CD14-positive monocyte (primary cell): ENCODE data around the gene P3H4. TPM values are rescaled to one million over a fixed set of nuclear protein-coding genes. Genes with fewer than 3 reads are reported as not detected.

Source experiments
- DNase-seq, 3 donors: peaks; one replicate each; pipeline ENCODE4 v3.0.0-alpha.2; 2011 to 2022
- H2AFZ ChIP-seq: 2 replicates; pipeline ENCODE4 v1.6.0; 2012; ENCODE audit warnings: mild to moderate bottlenecking, low read depth, low read length, inconsistent platforms; ENCODE audit not compliant: insufficient read depth, poor library complexity, severe bottlenecking
- H3K27ac ChIP-seq, 2 donors: 1 replicate in 1 of 2; 2 replicates in 1 of 2; pipeline ENCODE4 v1.5.1; 2012 to 2013; ENCODE audit warnings: low read length in 2 of 2, control low read depth in 1 of 2, inconsistent platforms in 1 of 2, low read depth in 1 of 2, mild to moderate bottlenecking in 1 of 2
- H3K27me3 ChIP-seq, 2 donors: one replicate each; pipeline versions ENCODE4 v1.6.0 to v1.6.1; 2011 to 2013; ENCODE audit warnings: low read length in 2 of 2; ENCODE audit not compliant: control insufficient read depth in 2 of 2, insufficient read depth in 2 of 2
- H3K36me3 ChIP-seq, 2 donors: replicated peaks in 1 of 2; 1 replicate in 1 of 2; 2 replicates in 1 of 2; pipeline versions ENCODE4 v1.5.1 to v1.6.1; 2012 to 2013; ENCODE audit warnings: low read length in 2 of 2, control low read depth in 1 of 2, inconsistent platforms in 1 of 2, mild to moderate bottlenecking in 1 of 2; ENCODE audit not compliant: insufficient read depth in 2 of 2, control insufficient read depth in 1 of 2
- H3K4me1 ChIP-seq, 2 donors: 1 replicate in 1 of 2; 2 replicates in 1 of 2; pipeline versions ENCODE4 v1.5.1 to v1.6.1; 2012 to 2013; ENCODE audit warnings: low read length in 2 of 2, control low read depth in 1 of 2, inconsistent platforms in 1 of 2, mild to moderate bottlenecking in 1 of 2, moderate library complexity in 1 of 2; ENCODE audit not compliant: insufficient read depth in 2 of 2, control insufficient read depth in 1 of 2
- H3K4me2 ChIP-seq: replicated peaks from 2 replicates; pipeline ENCODE3; 2012; ENCODE audit warnings: low read length, moderate library complexity, mild to moderate bottlenecking; ENCODE audit not compliant: poor library complexity, severe bottlenecking; ENCODE audit errors: extremely low read depth
- H3K4me3 ChIP-seq, 3 experiments: fragments of 200-600 bp in 1 of 3; sonication (generic) in 1 of 3; replicated peaks in 1 of 3; 1 replicate in 2 of 3; 2 replicates in 1 of 3; pipeline ENCODE4 v1.5.1; 2011 to 2013; ENCODE audit warnings: low read length in 3 of 3, mild to moderate bottlenecking in 3 of 3, control low read depth in 2 of 3, low read depth in 2 of 3, inconsistent platforms in 1 of 3, moderate library complexity in 1 of 3
- H3K79me2 ChIP-seq: 2 replicates; pipeline ENCODE4 v1.6.0; 2012; ENCODE audit warnings: mild to moderate bottlenecking, control low read depth, inconsistent platforms, low read length, moderate library complexity; ENCODE audit not compliant: insufficient read depth
- H3K9ac ChIP-seq: 2 replicates; pipeline ENCODE4 v1.6.0; 2017; ENCODE audit warnings: low read length, mild to moderate bottlenecking; ENCODE audit not compliant: insufficient read depth, poor library complexity, severe bottlenecking
- H3K9me3 ChIP-seq, 2 donors: replicated peaks in 1 of 2; 1 replicate in 1 of 2; 2 replicates in 1 of 2; pipeline versions ENCODE4 v1.5.1 to v1.6.1; 2012 to 2013; ENCODE audit warnings: low read length in 2 of 2, control low read depth in 1 of 2; ENCODE audit not compliant: control insufficient read depth in 1 of 2, insufficient read depth in 1 of 2
- H4K20me1 ChIP-seq: 2 replicates; pipeline ENCODE4 v1.6.0; 2012; ENCODE audit warnings: mild to moderate bottlenecking, low read length, control low read depth, moderate library complexity; ENCODE audit not compliant: insufficient read depth
- H3K27ac Mint-ChIP-seq, 7 donors: one replicate each; pipeline ENCODE4 v1.8.0; 2020; ENCODE audit warnings: mild to moderate bottlenecking in 7 of 7, mixed read lengths in 7 of 7, moderate library complexity in 6 of 7, inconsistent platforms in 2 of 7
- H3K27me3 Mint-ChIP-seq, 3 donors: one replicate each; pipeline ENCODE4 v1.8.0; 2021 to 2022; ENCODE audit warnings: low read depth in 3 of 3, mild to moderate bottlenecking in 3 of 3, mixed read lengths in 3 of 3, moderate library complexity in 3 of 3, inconsistent platforms in 1 of 3
- H3K36me3 Mint-ChIP-seq, 2 donors: one replicate each; pipeline ENCODE4 v1.8.0; 2020; ENCODE audit warnings: mixed read lengths in 2 of 2, inconsistent platforms in 1 of 2, mild to moderate bottlenecking in 1 of 2
- H3K4me1 Mint-ChIP-seq: one replicate; pipeline ENCODE4 v1.8.0; 2020; ENCODE audit warnings: mild to moderate bottlenecking, mixed read lengths
- H3K4me3 Mint-ChIP-seq, 2 donors: one replicate each; pipeline ENCODE4 v1.8.0; 2020; ENCODE audit warnings: mild to moderate bottlenecking in 2 of 2, mixed read lengths in 2 of 2, moderate library complexity in 1 of 2
- H3K9me3 Mint-ChIP-seq, 7 donors: one replicate each; pipeline ENCODE4 v1.8.0; 2020 to 2022; ENCODE audit warnings: mixed read lengths in 7 of 7, mild to moderate bottlenecking in 6 of 7, moderate library complexity in 6 of 7, inconsistent platforms in 2 of 7
- CTCF ChIP-seq: fragments of 200-600 bp; IDR thresholded peaks from one replicate; pipeline ENCODE4 v1.8.0; 2022; ENCODE audit warnings: antibody characterized with exemption, mild to moderate bottlenecking
- WGBS: methylation state at CpG from one replicate; pipeline ENCODE4 v1.1.5; 2013; ENCODE audit warnings: missing lambda C conversion rate; ENCODE audit not compliant: insufficient coverage; 5-methylcytosine and 5-hydroxymethylcytosine counted together
- intact Hi-C, 2 donors: fragments of 100-400 bp; cut with micrococcal nuclease; formaldehyde crosslinking; loops; one replicate each; pipeline versions ENCODE4 v1.15.0 to v1.15.1; 2023
- polyA plus RNA-seq, 3 donors: library from polyadenylated mRNA; depleted of rRNA in 1 of 3; unstranded in 2 of 3; stranded (reverse) in 1 of 3; fragments of 300-500 nt in 2 of 3; fragments of >200 nt in 1 of 3; fragmentation: Illumina TruSeq in 2 of 3; gene quantifications; 1 replicate in 2 of 3; 2 replicates in 1 of 3; pipeline ENCODE4 v1.2.3, GENCODE V29; 2012 to 2021

Gene P3H4
- polyA plus RNA-seq, 3 donors: 0.13 to 0.46 (median 0.16) TPM

- DNase-seq: no peak
- H3K9me3 Mint-ChIP-seq: peaks cover 0 to 2% (median 0%) of the 10 kb centered on the region in 7 donors
- no peaks in the 10 kb centered on the region for H3K9me3 ChIP-seq
- H3K27me3 ChIP-seq: no peaks in the 10 kb centered on the region
- peaks cover 0 to 8% (median 0%) of the 10 kb centered on the region in 3 donors for H3K27me3 Mint-ChIP-seq
- intact Hi-C loops: no loop called here
- H3K4me1 ChIP-seq: no peaks in the 10 kb centered on the region
- no peaks in the 10 kb centered on the region for H3K79me2 ChIP-seq
- no peak overlapping the region for H3K4me3 Mint-ChIP-seq
- 94% methylated on average over 11 of the region's 12 CpGs for WGBS
- H3K36me3 Mint-ChIP-seq: peaks cover 11 to 23% of the 10 kb centered on the region in 2 donors
- H3K9ac ChIP-seq: no peak overlapping the region
- H3K27ac Mint-ChIP-seq: no peak overlapping the region
- TF ChIP-seq CTCF: no peak
- H3K4me3 ChIP-seq: no peak overlapping the region
- no peak overlapping the region for H3K4me2 ChIP-seq
- H3K4me1 Mint-ChIP-seq: no peaks in the 10 kb centered on the region
- H4K20me1 ChIP-seq: no peaks in the 10 kb centered on the region
- H3K36me3 ChIP-seq: peaks cover 18 to 37% of the 10 kb centered on the region in 2 donors
- H2AFZ ChIP-seq: no peak overlapping the region
- no peak overlapping the region for H3K27ac ChIP-seq
Observed at GRCh38 chr17:41754066-41754465, 57.7 kb downstream of the P3H4 start.

Other genes with a start within 250 kb of the P3H4 start
- not detected for gene KRT9, start 239.9 kb downstream of the P3H4 start, polyA plus RNA-seq
- not detected for gene KRT14, start 225.1 kb downstream of the P3H4 start, polyA plus RNA-seq
- gene KRT16, start 199.2 kb downstream of the P3H4 start, polyA plus RNA-seq: not detected
- gene KRT17, start 187.4 kb downstream of the P3H4 start, polyA plus RNA-seq: under 1 TPM in 1 of 3 donors, not detected in 2; 0.49 TPM
- 1,000 to 10,000 TPM; 1,176 to 1,536 (median 1,425) TPM for gene EIF1, start 123.1 kb downstream of the P3H4 start, polyA plus RNA-seq
- gene GAST, start 99.6 kb downstream of the P3H4 start, polyA plus RNA-seq: not detected
- gene HAP1, start 77.3 kb downstream of the P3H4 start, polyA plus RNA-seq: not detected
- gene JUP, start 25.2 kb downstream of the P3H4 start, polyA plus RNA-seq: 10 to 100 TPM; 14.0 to 22.1 (median 15.4) TPM
- not detected for gene FKBP10, start 1.1 kb upstream of the P3H4 start, polyA plus RNA-seq
- gene NT5C3B, start 24.3 kb upstream of the P3H4 start, polyA plus RNA-seq: 10 to 100 TPM; 11.5 to 14.2 (median 13.5) TPM
- gene KLHL10, start 25.9 kb upstream of the P3H4 start, polyA plus RNA-seq: under 1 TPM in 1 of 3 donors, not detected in 2; 0.15 TPM
- 1 to 10 TPM; 3.0 to 4.1 (median 3.4) TPM for gene KLHL11, start 53.5 kb upstream of the P3H4 start, polyA plus RNA-seq
- gene ACLY, start 107.0 kb upstream of the P3H4 start, polyA plus RNA-seq: 10 to 100 TPM; 41.0 to 48.3 (median 45.1) TPM
- gene ODAD4, start 118.7 kb upstream of the P3H4 start, polyA plus RNA-seq: under 1 TPM; 0.04 to 0.28 (median 0.23) TPM
- gene CNP, start 154.8 kb upstream of the P3H4 start, polyA plus RNA-seq: 10 to 100 TPM; 19.0 to 50.2 (median 47.0) TPM
- 10 to 100 TPM; 29.1 to 79.7 (median 59.6) TPM for gene DNAJC7, start 205.5 kb upstream of the P3H4 start, polyA plus RNA-seq
- 10 to 100 TPM; 51.1 to 77.1 (median 69.9) TPM for gene NKIRAS2, start 208.1 kb upstream of the P3H4 start, polyA plus RNA-seq
- gene C17orf113, start 238.7 kb upstream of the P3H4 start, polyA plus RNA-seq: under 1 TPM; 0.20 to 0.52 (median 0.28) TPM